ENCODE results near the gene IMP4.

GRCh38 chr2:130341562-130342019 is 1.1 kb upstream of the IMP4 start:
- TF ChIP-seq, protein P1, sequence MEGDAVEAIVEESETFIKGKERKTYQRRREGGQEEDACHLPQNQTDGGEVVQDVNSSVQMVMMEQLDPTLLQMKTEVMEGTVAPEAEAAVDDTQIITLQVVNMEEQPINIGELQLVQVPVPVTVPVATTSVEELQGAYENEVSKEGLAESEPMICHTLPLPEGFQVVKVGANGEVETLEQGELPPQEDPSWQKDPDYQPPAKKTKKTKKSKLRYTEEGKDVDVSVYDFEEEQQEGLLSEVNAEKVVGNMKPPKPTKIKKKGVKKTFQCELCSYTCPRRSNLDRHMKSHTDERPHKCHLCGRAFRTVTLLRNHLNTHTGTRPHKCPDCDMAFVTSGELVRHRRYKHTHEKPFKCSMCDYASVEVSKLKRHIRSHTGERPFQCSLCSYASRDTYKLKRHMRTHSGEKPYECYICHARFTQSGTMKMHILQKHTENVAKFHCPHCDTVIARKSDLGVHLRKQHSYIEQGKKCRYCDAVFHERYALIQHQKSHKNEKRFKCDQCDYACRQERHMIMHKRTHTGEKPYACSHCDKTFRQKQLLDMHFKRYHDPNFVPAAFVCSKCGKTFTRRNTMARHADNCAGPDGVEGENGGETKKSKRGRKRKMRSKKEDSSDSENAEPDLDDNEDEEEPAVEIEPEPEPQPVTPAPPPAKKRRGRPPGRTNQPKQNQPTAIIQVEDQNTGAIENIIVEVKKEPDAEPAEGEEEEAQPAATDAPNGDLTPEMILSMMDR (IDR thresholded peaks at IDR 0.05; ENCODE audit: poor library complexity, severe bottlenecking) = no peak
- TF ChIP-seq, protein P2, sequence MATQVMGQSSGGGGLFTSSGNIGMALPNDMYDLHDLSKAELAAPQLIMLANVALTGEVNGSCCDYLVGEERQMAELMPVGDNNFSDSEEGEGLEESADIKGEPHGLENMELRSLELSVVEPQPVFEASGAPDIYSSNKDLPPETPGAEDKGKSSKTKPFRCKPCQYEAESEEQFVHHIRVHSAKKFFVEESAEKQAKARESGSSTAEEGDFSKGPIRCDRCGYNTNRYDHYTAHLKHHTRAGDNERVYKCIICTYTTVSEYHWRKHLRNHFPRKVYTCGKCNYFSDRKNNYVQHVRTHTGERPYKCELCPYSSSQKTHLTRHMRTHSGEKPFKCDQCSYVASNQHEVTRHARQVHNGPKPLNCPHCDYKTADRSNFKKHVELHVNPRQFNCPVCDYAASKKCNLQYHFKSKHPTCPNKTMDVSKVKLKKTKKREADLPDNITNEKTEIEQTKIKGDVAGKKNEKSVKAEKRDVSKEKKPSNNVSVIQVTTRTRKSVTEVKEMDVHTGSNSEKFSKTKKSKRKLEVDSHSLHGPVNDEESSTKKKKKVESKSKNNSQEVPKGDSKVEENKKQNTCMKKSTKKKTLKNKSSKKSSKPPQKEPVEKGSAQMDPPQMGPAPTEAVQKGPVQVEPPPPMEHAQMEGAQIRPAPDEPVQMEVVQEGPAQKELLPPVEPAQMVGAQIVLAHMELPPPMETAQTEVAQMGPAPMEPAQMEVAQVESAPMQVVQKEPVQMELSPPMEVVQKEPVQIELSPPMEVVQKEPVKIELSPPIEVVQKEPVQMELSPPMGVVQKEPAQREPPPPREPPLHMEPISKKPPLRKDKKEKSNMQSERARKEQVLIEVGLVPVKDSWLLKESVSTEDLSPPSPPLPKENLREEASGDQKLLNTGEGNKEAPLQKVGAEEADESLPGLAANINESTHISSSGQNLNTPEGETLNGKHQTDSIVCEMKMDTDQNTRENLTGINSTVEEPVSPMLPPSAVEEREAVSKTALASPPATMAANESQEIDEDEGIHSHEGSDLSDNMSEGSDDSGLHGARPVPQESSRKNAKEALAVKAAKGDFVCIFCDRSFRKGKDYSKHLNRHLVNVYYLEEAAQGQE (IDR thresholded peaks at IDR 0.05; ENCODE audit: borderline replicate concordance) = no peak
- TF ChIP-seq POLR2AphosphoS5 (IDR thresholded peaks at IDR 0.05) (no peak), RAD21 (conservative IDR thresholded peaks at IDR 0.05) (no peak), EZH2 (IDR thresholded peaks at IDR 0.05; ENCODE audit: borderline replicate concordance, insufficient read depth, low read length, poor library complexity, severe bottlenecking) (no peak), MXI1 (conservative IDR thresholded peaks at IDR 0.05; ENCODE audit: poor library complexity, severe bottlenecking) (no peak), EP300 (conservative IDR thresholded peaks at IDR 0.05; ENCODE audit: poor library complexity, severe bottlenecking) (no peak)

Measured in neural cell (in vitro differentiated cells).